GM12864 (cell line): ENCODE data around the gene EXOC2.

Experiments used
- DNase-seq: peaks from one replicate; pipeline ENCODE4 v3.0.0-alpha.2; 2011; ENCODE audit warnings: low read depth
- H3K4me3 ChIP-seq: 2 replicates; pipeline ENCODE4 v1.5.1; 2011; ENCODE audit warnings: mild to moderate bottlenecking, low read depth, low read length, control low read depth
- CTCF ChIP-seq: IDR thresholded peaks from 2 replicates; pipeline ENCODE4 v1.5.1; 2011; ENCODE audit warnings: low read depth, mild to moderate bottlenecking, moderate library complexity, low read length, control low read depth, inconsistent platforms; ENCODE audit errors: missing control alignments

Gene EXOC2

GRCh38 chr6:551829-552350 is 141.0 kb downstream of the EXOC2 start:
- no peak overlapping the region for H3K4me3 ChIP-seq
- no peak for TF ChIP-seq CTCF
- DNase-seq = no peak

GRCh38 chr6:551405-551804 is 141.5 kb downstream of the EXOC2 start:
- TF ChIP-seq CTCF = no peak
- H3K4me3 ChIP-seq = no peak overlapping the region
- no peak for DNase-seq

- H3K4me3 ChIP-seq = no peak overlapping the region
- no peak for DNase-seq
- TF ChIP-seq CTCF = no peak
Observed at GRCh38 chr6:549906-550305, 143.0 kb downstream of the EXOC2 start.

- no peak for TF ChIP-seq CTCF
- no peak for DNase-seq
- no peak overlapping the region for H3K4me3 ChIP-seq
Observed at GRCh38 chr6:548517-548916, 144.4 kb downstream of the EXOC2 start.

- H3K4me3 ChIP-seq = no peak overlapping the region
- no peak for TF ChIP-seq CTCF
- DNase-seq = no peak
Observed at GRCh38 chr6:548091-548490, 144.8 kb downstream of the EXOC2 start.

GRCh38 chr6:540490-540889 is 152.4 kb downstream of the EXOC2 start:
- DNase-seq = no peak
- H3K4me3 ChIP-seq = no peak overlapping the region
- no peak for TF ChIP-seq CTCF

- peak; percentile 7 for DNase-seq
- no peak for TF ChIP-seq CTCF
- no peak overlapping the region for H3K4me3 ChIP-seq
Observed at GRCh38 chr6:537114-537513, 155.8 kb downstream of the EXOC2 start.
